ENCODE data around the gene DRC1.
A peak's percentile ranks its signal among the peaks of the same experiment; 100 is the strongest.
"Not testable (repeated sequence)": the region's sequence is repeated elsewhere in the genome, so short reads cannot be mapped to it uniquely, and the experiment has no call there.

The DRC1 gene

DNA sequence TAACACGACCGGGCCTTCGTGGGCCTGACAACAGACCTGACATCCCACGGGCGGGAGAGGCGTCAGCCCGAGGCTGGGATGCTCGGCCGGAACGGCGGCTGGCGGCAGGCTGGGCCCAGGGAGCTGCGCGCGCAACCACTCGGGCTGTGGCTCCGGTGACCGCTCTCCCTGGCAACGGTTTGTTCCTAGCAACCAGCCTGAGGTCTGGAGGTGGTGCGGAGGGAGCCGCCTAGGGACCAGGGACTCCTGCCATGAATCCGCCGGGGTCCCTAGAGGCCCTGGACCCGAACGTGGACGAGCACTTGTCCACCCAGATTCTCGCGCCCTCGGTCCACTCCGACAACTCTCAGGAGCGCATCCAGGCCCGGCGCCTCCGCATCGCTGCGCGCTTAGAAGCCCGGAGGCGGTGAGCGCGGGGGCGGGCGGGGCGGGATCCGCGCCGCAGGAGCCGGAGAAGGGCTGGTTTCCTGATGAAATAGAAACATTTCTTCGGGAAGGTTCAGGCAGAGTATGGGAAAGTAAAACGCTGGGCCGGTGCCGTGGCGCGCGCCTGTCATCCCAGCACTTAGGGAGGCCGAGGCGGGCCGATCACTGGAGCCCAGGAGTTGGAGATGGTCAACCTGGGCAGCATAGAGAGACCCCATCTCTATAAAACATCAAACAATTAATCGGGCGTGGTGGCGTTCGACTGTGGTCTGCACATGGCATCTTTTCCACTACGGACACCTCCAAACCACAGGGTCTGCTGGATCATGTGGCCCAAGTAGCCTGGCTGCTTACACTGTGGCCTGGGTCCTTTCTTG is at the start of gene DRC1:
TSS of gene DRC1 (plus strand) at position 182 of the 803 bp plus-strand sequence. CDS start at position 252, 70 bp downstream.
- DNase-seq (ENCODE audit: low read depth, low spot score) = no peak
- peak within 1 kb of the TSS; percentile 63 for H3K4me3 ChIP-seq (ENCODE audit: low read depth, low read length)
- CTCF ChIA-PET = no interaction called here
- POLR2A ChIA-PET = no interaction called here
- TF ChIP-seq, protein P1, sequence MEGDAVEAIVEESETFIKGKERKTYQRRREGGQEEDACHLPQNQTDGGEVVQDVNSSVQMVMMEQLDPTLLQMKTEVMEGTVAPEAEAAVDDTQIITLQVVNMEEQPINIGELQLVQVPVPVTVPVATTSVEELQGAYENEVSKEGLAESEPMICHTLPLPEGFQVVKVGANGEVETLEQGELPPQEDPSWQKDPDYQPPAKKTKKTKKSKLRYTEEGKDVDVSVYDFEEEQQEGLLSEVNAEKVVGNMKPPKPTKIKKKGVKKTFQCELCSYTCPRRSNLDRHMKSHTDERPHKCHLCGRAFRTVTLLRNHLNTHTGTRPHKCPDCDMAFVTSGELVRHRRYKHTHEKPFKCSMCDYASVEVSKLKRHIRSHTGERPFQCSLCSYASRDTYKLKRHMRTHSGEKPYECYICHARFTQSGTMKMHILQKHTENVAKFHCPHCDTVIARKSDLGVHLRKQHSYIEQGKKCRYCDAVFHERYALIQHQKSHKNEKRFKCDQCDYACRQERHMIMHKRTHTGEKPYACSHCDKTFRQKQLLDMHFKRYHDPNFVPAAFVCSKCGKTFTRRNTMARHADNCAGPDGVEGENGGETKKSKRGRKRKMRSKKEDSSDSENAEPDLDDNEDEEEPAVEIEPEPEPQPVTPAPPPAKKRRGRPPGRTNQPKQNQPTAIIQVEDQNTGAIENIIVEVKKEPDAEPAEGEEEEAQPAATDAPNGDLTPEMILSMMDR (IDR thresholded peaks at IDR 0.05; ENCODE audit: insufficient read depth, low read length, missing control alignments) = peak; percentile 1

DNA sequence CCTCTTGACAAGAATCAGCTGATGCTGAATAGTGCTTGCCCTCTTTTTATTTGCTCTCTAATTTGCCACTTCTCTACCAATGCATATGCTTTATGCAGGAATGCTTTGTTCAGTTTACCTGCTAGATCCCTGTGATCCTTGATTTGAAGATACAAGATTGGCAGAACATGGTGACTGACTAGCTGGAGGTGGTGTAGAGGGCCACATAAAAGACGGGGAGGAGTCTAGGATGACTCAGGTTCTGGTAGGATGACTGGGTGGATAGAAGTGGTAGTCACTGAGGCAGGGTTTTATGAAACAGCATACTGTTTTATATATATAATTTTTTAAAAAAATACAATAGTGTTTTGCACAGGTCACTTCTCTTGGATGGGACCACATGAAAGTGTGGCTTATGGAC is 48.8 kb upstream of the DRC1 start:
- DNase-seq (ENCODE audit: low read depth, low spot score) = no peak
- TF ChIP-seq, protein P1 (IDR thresholded peaks at IDR 0.05; ENCODE audit: insufficient read depth, low read length, missing control alignments) = no peak
- ChIA-PET CTCF (interaction anchor here (1.2 kb wide), 1 partner anchor 10 kb away, joined by 3 read pairs; no protein-coding TSS in a partner anchor), POLR2A (no interaction called here)
- H3K4me3 ChIP-seq (ENCODE audit: low read depth, low read length) = no peak overlapping the region

DNA sequence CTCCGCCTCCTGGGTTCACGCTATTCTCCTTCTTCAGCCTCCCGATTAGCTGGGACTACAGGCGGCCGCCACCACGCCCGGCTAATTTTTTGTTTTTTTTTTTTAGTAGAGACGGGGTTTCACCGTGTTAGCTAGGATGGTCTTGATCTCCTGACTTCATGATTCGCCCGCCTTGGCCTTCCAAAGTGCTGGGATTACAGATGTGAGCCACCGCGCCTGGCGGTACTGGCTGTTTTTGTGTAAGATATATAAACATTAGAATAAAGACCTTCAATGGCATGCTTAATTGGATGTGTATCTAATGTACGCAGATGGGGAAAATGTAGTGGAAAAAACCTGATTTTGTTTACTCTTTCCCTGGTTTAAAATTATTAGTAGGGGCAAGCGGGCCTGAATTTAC is 47.3 kb upstream of the DRC1 start:
- POLR2A ChIA-PET; DNase-seq (ENCODE audit: low read depth, low spot score); H3K4me3 ChIP-seq (ENCODE audit: low read depth, low read length): not testable (repeated sequence)
- CTCF ChIA-PET = interaction anchor here (0.8 to 1.7 kb wide), 5 partner anchors 9 to 404 kb away, joined by 3 to 5 read pairs (median 3); no protein-coding TSS in a partner anchor

DNA sequence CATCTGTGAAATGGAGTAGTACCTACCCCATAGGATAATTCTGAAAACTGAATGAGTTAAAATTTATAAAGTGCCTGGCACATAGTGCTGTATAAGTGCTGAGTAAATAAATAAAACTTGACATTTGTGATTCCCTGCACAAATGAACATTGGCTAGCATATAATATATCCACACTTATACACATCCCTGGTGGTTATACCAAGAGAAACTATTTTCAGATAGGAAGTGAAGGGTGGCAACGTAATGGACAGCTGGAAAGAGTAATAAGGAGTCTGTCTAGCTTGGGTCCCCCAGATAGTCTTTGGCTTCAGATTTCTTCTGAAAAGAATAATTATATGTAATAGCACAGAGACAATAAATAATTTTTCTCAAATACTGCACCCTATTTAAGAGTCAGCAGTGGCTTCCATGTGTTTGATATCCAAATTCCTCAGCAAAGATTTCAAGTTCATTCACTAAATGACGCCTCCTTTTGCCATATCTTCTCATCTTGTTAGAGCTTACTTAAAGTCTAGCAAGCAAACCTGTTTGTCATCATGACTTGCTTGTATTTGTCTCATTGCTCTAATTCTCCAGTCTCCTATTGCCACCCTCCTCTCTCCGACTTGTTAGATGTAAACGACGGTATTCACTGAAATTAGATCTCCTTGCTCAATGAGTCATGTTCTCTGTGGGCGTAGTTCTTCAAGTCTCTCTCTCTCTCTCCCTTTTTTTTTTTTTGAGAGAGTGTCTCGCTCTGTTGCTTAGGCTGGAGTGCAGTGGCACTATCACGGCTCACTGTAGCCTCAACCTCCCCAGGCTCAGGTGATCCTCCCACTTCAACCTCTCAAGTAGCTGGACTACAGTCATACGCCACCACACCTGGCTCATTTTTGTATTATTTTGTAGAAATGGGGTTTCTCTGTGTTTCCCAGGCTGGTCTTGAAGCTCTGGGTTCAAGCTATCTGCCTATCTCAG is 46.4 kb upstream of the DRC1 start:
- DNase-seq (ENCODE audit: low read depth, low spot score) = peak; percentile 74
- ChIA-PET POLR2A (no interaction called here), CTCF (interaction anchor here (0.8 to 1.7 kb wide), 5 partner anchors 8 to 404 kb away, joined by 3 to 5 read pairs (median 3); no protein-coding TSS in a partner anchor)
- TF ChIP-seq, protein P1 (IDR thresholded peaks at IDR 0.05; ENCODE audit: insufficient read depth, low read length, missing control alignments) = no peak
- H3K4me3 ChIP-seq (ENCODE audit: low read depth, low read length) = no peak overlapping the region

DNA sequence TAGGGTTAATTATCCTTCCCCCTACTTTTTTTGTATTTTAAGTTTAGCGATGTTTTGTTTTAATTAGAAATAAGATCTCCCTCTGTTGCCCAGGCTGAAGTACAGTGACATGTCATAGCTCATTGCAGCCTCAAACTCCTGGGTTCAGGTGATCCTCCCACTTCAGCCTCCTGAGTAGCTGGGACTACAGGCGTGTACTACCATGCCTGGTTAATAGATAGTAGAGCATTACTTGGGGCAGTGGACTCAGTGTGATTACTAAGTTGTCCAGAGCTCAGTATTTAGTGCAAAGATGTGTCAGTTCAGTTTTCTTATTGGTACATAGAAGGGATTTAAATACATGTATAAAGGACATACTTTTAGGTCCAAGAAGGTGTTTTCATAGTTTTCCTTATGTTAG is 45.6 kb upstream of the DRC1 start:
- H3K4me3 ChIP-seq (ENCODE audit: low read depth, low read length) = no peak overlapping the region
- ChIA-PET POLR2A (no interaction called here), CTCF (no interaction called here)
- no peak for DNase-seq (ENCODE audit: low read depth, low spot score)
- TF ChIP-seq, protein P1 (IDR thresholded peaks at IDR 0.05; ENCODE audit: insufficient read depth, low read length, missing control alignments) = no peak

DNA sequence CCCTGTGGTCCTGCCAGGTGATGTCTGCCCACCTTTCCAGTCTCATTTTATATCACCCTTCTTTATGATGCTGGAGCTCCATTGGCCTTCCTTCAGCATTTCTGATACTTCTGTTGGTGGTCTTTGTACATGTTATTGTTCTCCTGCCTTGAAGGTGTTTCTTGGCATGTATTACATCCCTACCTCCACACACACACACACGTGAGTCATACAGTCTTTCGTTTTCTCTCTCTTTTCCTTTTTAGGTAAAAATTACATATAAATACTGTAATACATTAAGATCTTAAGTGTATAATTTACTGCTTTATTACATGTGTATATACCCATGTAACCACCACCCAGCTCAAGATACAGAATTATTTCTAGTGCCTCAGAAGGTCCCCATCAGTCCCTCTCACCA is 44.9 kb upstream of the DRC1 start:
- ChIA-PET POLR2A (no interaction called here), CTCF (interaction anchor here (0.9 kb wide), 1 partner anchor 26 kb away, joined by 3 read pairs; no protein-coding TSS in a partner anchor)
- H3K4me3 ChIP-seq (ENCODE audit: low read depth, low read length) = no peak overlapping the region
- TF ChIP-seq, protein P1 (IDR thresholded peaks at IDR 0.05; ENCODE audit: insufficient read depth, low read length, missing control alignments) = no peak
- no peak for DNase-seq (ENCODE audit: low read depth, low spot score)

Data from AG04449 (cell line).